Measurements from ENCODE around the gene MVP. TPM values are rescaled to one million over a fixed set of nuclear protein-coding genes. Genes with fewer than 3 reads are reported as not detected.
A peak's percentile ranks its signal among the peaks of the same experiment; 100 is the strongest.

The MVP gene
- total RNA-seq, 4 donors from 2014 or later = 54.0 to 133 (median 97.6) TPM

GRCh38 chr16:29805232-29806098 is 14.8 kb upstream of the MVP start:
- Histone ChIP-seq H3K36me3 (peaks cover 11 to 55% (median 14%) of the 10 kb centered on the region in 3 donors), H3K4me3 (peak overlapping the region; percentile 72 to 95 (median 78)), H3K27ac (peak overlapping the region; percentile 90 to 100 (median 98)), H3K9me3 (no peaks in the 10 kb centered on the region), H3K4me1 (peaks cover 35 to 53% (median 39%) of the 10 kb centered on the region in 3 donors), H3K27me3 (no peaks in the 10 kb centered on the region)
- TF ChIP-seq CTCF (IDR thresholded peaks at IDR 0.05) (peak in 3 of 6 experiments; percentile 15 to 42 (median 30)), POLR2A (IDR thresholded peaks at IDR 0.05) (peak in 3 of 4 donors; percentile 56 to 95 (median 88))
- 0 to 1% methylated on average over 5 to 33 of the region's 103 CpGs for WGBS, 2 donors
- intact Hi-C loops (cut with DNase I) = no loop called here
- peak; percentile 87 for DNase-seq

GRCh38 chr16:29806099-29806579 is 14.1 kb upstream of the MVP start, which contains the start of gene MAZ:
Gene MAZ, plus strand, starts transcription at chr16:29806529. Its CDS starts 173 bp downstream, at chr16:29806702.
- intact Hi-C loops (cut with DNase I) = no loop called here
- DNase-seq = no peak
- Histone ChIP-seq H3K27ac (peak within 1 kb of the TSS; percentile 91 to 100 (median 98)), H3K27me3 (no peaks in the 10 kb centered on the region), H3K36me3 (peaks cover 11 to 49% (median 14%) of the 10 kb centered on the region in 3 donors), H3K9me3 (no peaks in the 10 kb centered on the region), H3K4me1 (peaks cover 40 to 60% (median 45%) of the 10 kb centered on the region in 3 donors), H3K4me3 (peak within 1 kb of the TSS; percentile 72 to 95 (median 78))
- TF ChIP-seq POLR2A (IDR thresholded peaks at IDR 0.05) = no peak
- TF ChIP-seq CTCF (IDR thresholded peaks at IDR 0.05) = no peak
- WGBS, 2 donors = no CpG with 5 or more reads among the region's 67 CpGs

- H3K36me3 ChIP-seq = peaks cover 11 to 42% (median 14%) of the 10 kb centered on the region in 3 donors
- no CpG with 5 or more reads among the region's 99 CpGs for WGBS, 2 donors
- peak overlapping the region; percentile 42 to 85 (median 65) for H3K4me3 ChIP-seq
- no peaks in the 10 kb centered on the region for H3K9me3 ChIP-seq
- H3K27ac ChIP-seq = peak overlapping the region; percentile 83 to 100 (median 94)
- no peak for DNase-seq
- no peak for TF ChIP-seq POLR2A (IDR thresholded peaks at IDR 0.05)
- TF ChIP-seq CTCF (IDR thresholded peaks at IDR 0.05) = no peak
- H3K4me1 ChIP-seq = peaks cover 46 to 67% (median 51%) of the 10 kb centered on the region in 3 donors
- H3K27me3 ChIP-seq = peaks cover 0 to 2% (median 0%) of the 10 kb centered on the region in 4 donors
- intact Hi-C loops (cut with DNase I) = no loop called here
Measured at GRCh38 chr16:29806641-29807425, 13.4 kb upstream of the MVP start.

GRCh38 chr16:29807426-29808218 is 12.6 kb upstream of the MVP start:
- no peak for DNase-seq
- intact Hi-C loops (cut with DNase I) = no loop called here

More at GRCh38 chr16:29807426-29808218, 12.6 kb upstream of the MVP start:
- TF ChIP-seq POLR2A (IDR thresholded peaks at IDR 0.05) (peak in 2 of 4 donors; percentile 5 to 62), CTCF (IDR thresholded peaks at IDR 0.05) (peak in 4 of 6 experiments; percentile 7 to 41 (median 36))
- 0% methylated on average over 2 of the region's 69 CpGs; no CpG with 5 or more reads in 1 of the 2 donors for WGBS, 2 donors
- Histone ChIP-seq H3K4me1 (peaks cover 52 to 75% (median 59%) of the 10 kb centered on the region in 3 donors), H3K27me3 (peaks cover 0 to 10% (median 0%) of the 10 kb centered on the region in 4 donors), H3K36me3 (peaks cover 11 to 34% (median 14%) of the 10 kb centered on the region in 3 donors), H3K27ac (peak overlapping the region; percentile 83 to 100 (median 94)), H3K4me3 (peak overlapping the region; percentile 42 to 85 (median 65)), H3K9me3 (no peaks in the 10 kb centered on the region)
